Thyroid gland (tissue), 4 donors: Measurements from ENCODE around the gene RAB3B.

ENCODE experiments used
- CTCF ChIP-seq, 6 experiments: fragments of 200-600 bp in 3 of 6; fragments of 450-650 bp in 3 of 6; sonication (generic) in 3 of 6; IDR thresholded peaks; one replicate each; pipeline ENCODE4 v1.5.1; 2016 to 2019; ENCODE audit warnings: antibody characterized with exemption in 6 of 6, mild to moderate bottlenecking in 2 of 6, inconsistent platforms in 1 of 6, moderate library complexity in 1 of 6
- POLR2A ChIP-seq, 2 donors: fragments of 450-650 bp; IDR thresholded peaks; one replicate each; pipeline ENCODE4 v1.6.1; 2017; ENCODE audit warnings: antibody characterized with exemption in 2 of 2, mild to moderate bottlenecking in 2 of 2, moderate library complexity in 1 of 2

GRCh38 chr1:51919684-51920083 lies 70.8 kb downstream of the RAB3B start:
- TF ChIP-seq CTCF (IDR thresholded peaks at IDR 0.05) = no peak
- TF ChIP-seq POLR2A (IDR thresholded peaks at IDR 0.05) = no peak
